Large intestine (tissue), 3 donors: ENCODE measurements around the gene THSD7B. TPM values are rescaled to one million over a fixed set of nuclear protein-coding genes. Genes with fewer than 3 reads are reported as not detected.
A peak's percentile ranks its signal among the peaks of the same experiment; 100 is the strongest.

Experiments used
- DNase-seq, 2 donors: peaks; one replicate each; pipeline versions ENCODE4 v3.0.0 to v3.0.0-alpha.2; 2013
- H3K27ac ChIP-seq: one replicate; pipeline ENCODE4 v1.5.1; 2013; ENCODE audit warnings: low read length
- H3K27me3 ChIP-seq: 2 replicates; pipeline ENCODE4 v1.6.1; 2013; ENCODE audit warnings: low read length; ENCODE audit not compliant: control insufficient read depth, insufficient read depth
- H3K36me3 ChIP-seq: 2 replicates; pipeline ENCODE4 v1.6.1; 2013; ENCODE audit warnings: low read length; ENCODE audit not compliant: control insufficient read depth, insufficient read depth
- H3K4me1 ChIP-seq: one replicate; pipeline ENCODE4 v1.6.1; 2013; ENCODE audit warnings: low read length; ENCODE audit not compliant: control insufficient read depth, insufficient read depth
- H3K4me3 ChIP-seq: one replicate; pipeline ENCODE4 v1.5.1; 2013; ENCODE audit warnings: low read length
- H3K9me3 ChIP-seq: one replicate; pipeline ENCODE4 v1.6.1; 2013; ENCODE audit warnings: mild to moderate bottlenecking, low read depth, low read length, moderate library complexity; ENCODE audit not compliant: control insufficient read depth
- WGBS: methylation state at CpG from one replicate; pipeline ENCODE4 v1.1.5; 2013; ENCODE audit warnings: low lambda C conversion rate; ENCODE audit not compliant: insufficient coverage; 5-methylcytosine and 5-hydroxymethylcytosine counted together
- polyA plus RNA-seq: library from polyadenylated mRNA; unstranded; fragments of 120-200 nt; gene quantifications from one replicate; pipeline ENCODE4 v1.2.1, GENCODE V29; 2013

The THSD7B gene
- polyA plus RNA-seq, 1 donor, result 2.2 TPM

DNA sequence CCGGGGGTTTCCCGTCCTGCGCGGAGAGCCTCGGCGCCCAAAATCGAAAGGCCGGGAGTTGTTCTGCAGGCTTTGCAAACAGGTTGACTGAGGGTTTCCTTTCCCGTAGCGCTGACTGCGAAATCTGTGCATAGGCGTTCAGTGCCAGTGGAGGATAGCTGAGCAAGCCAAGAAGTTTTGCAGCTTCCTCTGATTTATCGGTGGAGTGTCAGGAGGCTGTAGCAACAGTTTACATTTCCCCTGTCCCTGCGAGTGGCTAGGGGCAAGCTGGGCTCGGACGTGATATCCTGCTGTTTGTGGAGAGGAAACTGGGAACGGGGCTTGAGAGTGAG is 694 bp downstream of the THSD7B start:
- H3K36me3 ChIP-seq, result no peaks in the 10 kb centered on the region
- H3K27ac ChIP-seq, result no peak overlapping the region
- H3K27me3 ChIP-seq, result peaks cover 51% of the 10 kb centered on the region
- WGBS, result no CpG with 5 or more reads among the region's 17 CpGs
- no peaks in the 10 kb centered on the region for H3K4me1 ChIP-seq
- H3K4me3 ChIP-seq, result peak overlapping the region; percentile 43
- peak in 1 of 2 donors; percentile 7 for DNase-seq
- H3K9me3 ChIP-seq, result no peaks in the 10 kb centered on the region

- Histone ChIP-seq H3K36me3 (no peaks in the 10 kb centered on the region), H3K27ac (no peak overlapping the region), H3K9me3 (no peaks in the 10 kb centered on the region), H3K4me3 (no peak overlapping the region), H3K27me3 (peaks cover 50% of the 10 kb centered on the region), H3K4me1 (no peaks in the 10 kb centered on the region)
- no peak for DNase-seq
- no CpG with 5 or more reads among the region's 2 CpGs for WGBS
These were observed 1.7 kb downstream of the THSD7B start for GRCh38 chr2:136767030-136767429.

DNA sequence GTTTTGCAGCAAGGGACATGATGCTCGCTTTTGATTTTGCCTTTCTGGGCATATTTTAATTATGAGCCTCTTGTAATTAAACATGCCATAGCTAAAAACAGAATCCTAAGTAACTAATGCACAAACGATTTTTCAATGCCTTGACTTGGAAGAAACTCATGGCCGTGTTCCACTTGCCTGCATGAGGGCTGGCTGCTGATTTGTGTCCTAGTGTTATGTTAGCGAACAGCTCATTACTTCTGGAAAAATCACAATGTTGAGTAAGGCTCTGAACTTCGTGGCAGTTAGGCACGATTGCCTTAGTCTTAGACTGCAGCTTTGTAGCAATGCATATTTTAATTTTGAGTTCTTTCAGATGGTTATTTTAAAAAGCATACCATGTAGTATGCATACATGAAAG is 4.5 kb downstream of the THSD7B start:
- Histone ChIP-seq H3K4me1 (no peaks in the 10 kb centered on the region), H3K27me3 (peaks cover 30% of the 10 kb centered on the region), H3K4me3 (no peak overlapping the region), H3K36me3 (no peaks in the 10 kb centered on the region), H3K27ac (no peak overlapping the region), H3K9me3 (no peaks in the 10 kb centered on the region)
- 100% methylated on average over 1 of the region's 6 CpGs for WGBS
- no peak for DNase-seq

GRCh38 chr2:136770384-136770783 is 5.0 kb downstream of the THSD7B start:
- Histone ChIP-seq H3K27me3 (peaks cover 26% of the 10 kb centered on the region), H3K36me3 (no peaks in the 10 kb centered on the region), H3K27ac (no peak overlapping the region), H3K4me3 (no peak overlapping the region), H3K4me1 (no peaks in the 10 kb centered on the region), H3K9me3 (no peaks in the 10 kb centered on the region)
- WGBS, result no CpG with 5 or more reads among the region's 1 CpG
- DNase-seq, result no peak

DNA sequence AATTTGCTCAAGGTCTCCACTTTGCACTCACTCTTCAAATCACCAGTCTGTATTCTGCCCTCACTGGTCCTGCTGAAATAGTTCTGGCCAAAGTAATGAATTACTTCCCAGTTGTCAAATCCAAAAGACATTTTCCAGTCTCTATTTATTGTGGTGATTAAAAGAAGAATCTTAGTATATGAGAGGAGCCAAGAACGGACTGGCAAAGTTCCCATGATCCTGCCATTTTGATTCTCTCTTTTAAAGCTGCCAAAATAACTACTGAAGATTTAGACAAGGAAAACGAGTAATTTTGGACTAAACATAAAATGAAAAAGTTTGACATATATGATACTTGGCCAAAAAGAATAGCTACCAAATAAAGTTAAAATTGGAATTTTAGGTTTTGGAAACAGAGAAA is 12.0 kb downstream of the THSD7B start:
- WGBS, result 100% methylated on average over 2 of the region's 2 CpGs
- no peak for DNase-seq
- Histone ChIP-seq H3K9me3 (no peaks in the 10 kb centered on the region), H3K36me3 (no peaks in the 10 kb centered on the region), H3K27ac (no peak overlapping the region), H3K4me1 (no peaks in the 10 kb centered on the region), H3K4me3 (no peak overlapping the region), H3K27me3 (no peaks in the 10 kb centered on the region)

DNA sequence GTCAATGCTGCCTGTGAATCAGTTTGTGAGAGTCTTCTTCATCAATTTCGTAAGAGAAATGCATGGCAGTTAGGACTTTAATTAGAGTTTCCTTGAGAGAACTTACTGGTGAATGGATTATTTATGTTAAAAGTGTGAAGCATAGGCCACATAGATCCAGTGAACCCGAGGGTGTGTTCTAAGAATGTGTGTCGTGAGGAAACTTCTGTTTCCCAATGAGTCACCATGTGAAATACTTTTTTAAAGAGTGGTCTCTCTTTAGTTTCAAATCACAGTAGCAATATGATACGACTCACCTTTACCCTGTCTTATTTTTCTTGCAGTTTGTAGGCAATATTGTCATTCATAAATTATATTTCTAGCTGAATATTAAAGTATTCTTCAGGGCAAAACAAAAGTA is 18.5 kb downstream of the THSD7B start:
- H3K4me3 ChIP-seq, result no peak overlapping the region
- H3K36me3 ChIP-seq, result no peaks in the 10 kb centered on the region
- no peaks in the 10 kb centered on the region for H3K4me1 ChIP-seq
- H3K9me3 ChIP-seq, result no peaks in the 10 kb centered on the region
- 80% methylated on average over 1 of the region's 4 CpGs for WGBS
- DNase-seq, result no peak
- H3K27ac ChIP-seq, result no peak overlapping the region
- no peaks in the 10 kb centered on the region for H3K27me3 ChIP-seq

DNA sequence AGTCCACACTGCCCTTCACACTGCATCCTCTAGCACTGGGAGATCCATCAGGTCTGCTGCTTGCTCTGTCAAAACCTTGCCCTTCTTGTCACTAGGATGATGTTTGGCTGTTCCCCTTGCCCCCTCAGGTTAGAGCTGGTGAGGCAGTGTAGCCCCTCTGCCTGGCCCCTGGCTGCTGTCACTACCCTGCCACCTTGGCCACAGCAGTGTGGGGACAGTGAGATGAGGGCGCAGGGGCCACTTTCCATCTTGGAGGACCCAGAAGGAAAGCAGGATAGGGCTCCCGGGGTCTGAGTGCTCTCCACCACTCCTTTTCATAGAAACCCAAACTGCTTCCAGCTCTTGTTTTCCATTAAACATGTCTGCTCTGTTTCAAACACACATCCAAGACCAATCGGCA is 19.9 kb downstream of the THSD7B start:
- H3K9me3 ChIP-seq, result no peaks in the 10 kb centered on the region
- no CpG with 5 or more reads among the region's 3 CpGs for WGBS
- no peak overlapping the region for H3K27ac ChIP-seq
- no peaks in the 10 kb centered on the region for H3K4me1 ChIP-seq
- H3K36me3 ChIP-seq, result no peaks in the 10 kb centered on the region
- no peaks in the 10 kb centered on the region for H3K27me3 ChIP-seq
- DNase-seq, result no peak
- no peak overlapping the region for H3K4me3 ChIP-seq

DNA sequence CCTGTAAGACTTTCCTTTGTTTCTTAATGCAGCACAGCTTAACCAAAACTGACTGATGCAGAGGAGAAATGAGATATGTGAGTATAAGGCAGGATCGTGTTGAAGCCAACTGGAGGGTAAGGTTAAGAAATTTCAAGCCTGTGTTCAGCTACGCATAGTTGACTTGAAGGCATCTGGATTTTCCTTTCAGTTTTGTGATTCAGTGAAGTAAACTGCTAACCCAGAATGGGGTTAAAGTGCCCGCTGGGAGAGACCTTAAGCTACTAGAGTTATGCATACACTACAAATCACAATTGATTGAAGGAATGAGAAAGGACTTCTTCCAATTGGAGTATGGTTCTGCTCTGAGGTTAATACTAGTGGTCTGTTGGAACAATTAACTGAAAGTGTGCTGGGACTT is 22.6 kb downstream of the THSD7B start:
- no peaks in the 10 kb centered on the region for H3K36me3 ChIP-seq
- WGBS, result 100% methylated on average over 1 of the region's 3 CpGs
- no peak overlapping the region for H3K4me3 ChIP-seq
- H3K27me3 ChIP-seq, result no peaks in the 10 kb centered on the region
- DNase-seq, result no peak
- no peaks in the 10 kb centered on the region for H3K9me3 ChIP-seq
- H3K4me1 ChIP-seq, result no peaks in the 10 kb centered on the region
- no peak overlapping the region for H3K27ac ChIP-seq

GRCh38 chr2:136796339-136796738 is 31.0 kb downstream of the THSD7B start:
- no peak overlapping the region for H3K27ac ChIP-seq
- no peaks in the 10 kb centered on the region for H3K4me1 ChIP-seq
- no peak for DNase-seq
- no peaks in the 10 kb centered on the region for H3K27me3 ChIP-seq
- H3K9me3 ChIP-seq, result no peaks in the 10 kb centered on the region
- no CpG with 5 or more reads among the region's 4 CpGs for WGBS
- H3K4me3 ChIP-seq, result no peak overlapping the region
- no peaks in the 10 kb centered on the region for H3K36me3 ChIP-seq

- Histone ChIP-seq H3K9me3 (no peaks in the 10 kb centered on the region), H3K27me3 (no peaks in the 10 kb centered on the region), H3K4me1 (no peaks in the 10 kb centered on the region), H3K4me3 (no peak overlapping the region), H3K27ac (no peak overlapping the region), H3K36me3 (no peaks in the 10 kb centered on the region)
- no peak for DNase-seq
These were observed 33.4 kb downstream of the THSD7B start for GRCh38 chr2:136798766-136799165.

GRCh38 chr2:136801661-136802060 is 36.3 kb downstream of the THSD7B start:
- Histone ChIP-seq H3K27me3 (no peaks in the 10 kb centered on the region), H3K36me3 (no peaks in the 10 kb centered on the region), H3K4me3 (no peak overlapping the region), H3K27ac (no peak overlapping the region), H3K9me3 (no peaks in the 10 kb centered on the region), H3K4me1 (no peaks in the 10 kb centered on the region)
- WGBS, result 100% methylated on average over 2 of the region's 4 CpGs
- no peak for DNase-seq
